ENCODE measurements around the gene ATP8B4. TPM values are rescaled to one million over a fixed set of nuclear protein-coding genes. Genes with fewer than 3 reads are reported as not detected.

The ATP8B4 gene
- total and polyA plus RNA-seq, 2 of the 8 experiments (the other 6 are each of a cell fraction or from before 2014, with no cell fraction given): 0.17 to 0.24 TPM

GRCh38 chr15:49987198-49987785 lies 131.7 kb downstream of the ATP8B4 start:
- Histone ChIP-seq H2BK120ac (replicated peaks; ENCODE audit: low read depth, low read length) (no peak overlapping the region), H3K79me1 (ENCODE audit: low read depth, low read length) (no peaks in the 10 kb centered on the region), H3K4me1 (replicated peaks in 1 of 4; ENCODE audit: control insufficient read depth in 3 of 4, insufficient read depth in 4 of 4, low read length in 3 of 4) (no peaks in the 10 kb centered on the region), H2BK5ac (ENCODE audit: low read depth, low read length) (no peak overlapping the region), H3K27ac (ENCODE audit: low read depth, low read length) (no peak overlapping the region), H4K91ac (replicated peaks; ENCODE audit: insufficient read length, low read length) (no peak overlapping the region), H2BK12ac (ENCODE audit: low read depth, low read length) (no peak overlapping the region), H3K23ac (ENCODE audit: insufficient read length) (no peak overlapping the region), H3K9me3 (ENCODE audit: insufficient read depth in 2 of 2, low read depth in 1 of 2, low read length in 1 of 2) (no peaks in the 10 kb centered on the region), H3K27me3 (replicated peaks in 1 of 4; ENCODE audit: control insufficient read depth in 3 of 4, extremely low read depth in 1 of 4, insufficient read depth in 3 of 4, low read length in 3 of 4) (no peaks in the 10 kb centered on the region), H3K18ac (ENCODE audit: extremely low read depth, low read length) (no peak overlapping the region), H3K23me2 (ENCODE audit: low read depth, low read length) (no peaks in the 10 kb centered on the region), H4K8ac (ENCODE audit: extremely low read depth, insufficient read depth, low read length) (no peak overlapping the region), H3K56ac (replicated peaks; ENCODE audit: insufficient read length, low read depth, low read length) (no peak overlapping the region), H3K4me3 (ENCODE audit: extremely low read depth in 1 of 4, insufficient read depth in 2 of 4, low read depth in 3 of 4, low read length in 4 of 4) (no peak overlapping the region), H3K4me2 (ENCODE audit: insufficient read depth in 1 of 2, low read depth in 2 of 2, low read length in 2 of 2) (no peak overlapping the region), H2BK20ac (ENCODE audit: low read length) (no peak overlapping the region), H2AK5ac (ENCODE audit: low read depth, low read length) (no peak overlapping the region), H3K4ac (replicated peaks; ENCODE audit: insufficient read length, low read depth, low read length) (no peak overlapping the region), H4K20me1 (replicated peaks in 1 of 2; ENCODE audit: control insufficient read depth in 1 of 2, insufficient read depth in 2 of 2, low read length in 2 of 2) (no peaks in the 10 kb centered on the region), H3K14ac (ENCODE audit: insufficient read length) (no peak overlapping the region), H3K36me3 (ENCODE audit: control insufficient read depth in 2 of 4, insufficient read depth in 4 of 4, low read length in 3 of 4) (no peaks in the 10 kb centered on the region), H2BK15ac (ENCODE audit: low read length) (no peak overlapping the region), H2AFZ (ENCODE audit: low read length) (no peak overlapping the region), H3K9ac (replicated peaks in 1 of 4; ENCODE audit: extremely low read depth in 1 of 4, low read depth in 3 of 4, low read length in 3 of 4) (no peak overlapping the region), H3K79me2 (ENCODE audit: control insufficient read depth in 1 of 2, insufficient read depth in 2 of 2, low read length in 2 of 2) (no peaks in the 10 kb centered on the region), H4K5ac (ENCODE audit: insufficient read length, low read depth, low read length) (no peak overlapping the region)
- WGBS, 2 experiments (ENCODE audit: extremely low coverage in 1 of 2, insufficient coverage in 1 of 2, insufficient read length in 1 of 2, insufficient replicate concordance in 2 of 2, low coverage in 1 of 2, low lambda C conversion rate in 2 of 2, missing lambda C conversion rate in 1 of 2): 90% methylated on average over 3 of the region's 3 CpGs; no CpG with 5 or more reads in 1 of the 2 experiments
- POLR2A ChIA-PET (ENCODE audit: partially characterized antibody): no interaction called here
- DNase-seq (ENCODE audit: low read depth in 1 of 2, low spot score in 2 of 2) (no peak), FAIRE-seq (no peak)
- no peak for TF ChIP-seq FOSL1 (IDR thresholded peaks at IDR 0.05; ENCODE audit: insufficient read depth, low read depth, low read length)
- TF ChIP-seq NRF1 (IDR thresholded peaks at IDR 0.05; ENCODE audit: low read depth, low read length): no peak
- TF ChIP-seq PHF8 (conservative IDR thresholded peaks at IDR 0.05; ENCODE audit: low read depth, low read length): no peak
- TF ChIP-seq RFX5 (IDR thresholded peaks at IDR 0.05; ENCODE audit: borderline replicate concordance, low read depth, low read length): no peak
- CTCF ChIA-PET (ENCODE audit: partially characterized antibody): interaction anchor here (0.6 to 1.6 kb wide), 7 partner anchors 16 to 1164 kb away, joined by 3 to 4 read pairs (median 3); no protein-coding TSS in a partner anchor
